ENCODE data around the gene MAP2K1.
"Not testable (repeated sequence)": the region's sequence is repeated elsewhere in the genome, so short reads cannot be mapped to it uniquely, and the experiment has no call there.

Gene MAP2K1

DNA sequence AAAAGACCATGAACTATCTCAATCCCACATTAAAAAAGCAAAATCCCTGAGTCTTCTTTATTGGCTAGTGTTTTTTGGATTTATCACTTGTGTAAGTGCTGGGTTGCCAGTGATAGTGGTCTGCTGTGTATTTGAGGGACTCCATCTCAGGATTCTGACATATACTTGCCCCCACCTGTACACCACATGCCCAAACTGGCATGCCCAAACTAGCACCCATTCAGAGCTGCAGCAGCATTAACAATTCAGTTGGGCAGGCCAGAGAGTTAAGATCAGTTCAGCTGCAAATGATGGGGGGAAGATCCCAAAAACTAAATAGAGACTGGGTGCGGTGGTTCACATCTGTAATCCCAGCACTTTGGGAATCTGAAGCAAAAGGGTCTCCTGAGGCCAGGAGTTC lies 23.9 kb upstream of the MAP2K1 start:
- intact Hi-C loops (cut with DNase I; ENCODE audit: low total_unique reads): no loop called here
- DNase-seq: no peak
- Histone ChIP-seq H3K27me3 (no peaks in the 10 kb centered on the region), H3K4me1 (peaks cover 0 to 6% (median 0%) of the 10 kb centered on the region in 4 donors), H3K36me3 (no peaks in the 10 kb centered on the region), H3K9me3 (no peaks in the 10 kb centered on the region), H3K4me3 (no peak overlapping the region), H3K27ac (no peak overlapping the region)
- TF ChIP-seq, protein P1, sequence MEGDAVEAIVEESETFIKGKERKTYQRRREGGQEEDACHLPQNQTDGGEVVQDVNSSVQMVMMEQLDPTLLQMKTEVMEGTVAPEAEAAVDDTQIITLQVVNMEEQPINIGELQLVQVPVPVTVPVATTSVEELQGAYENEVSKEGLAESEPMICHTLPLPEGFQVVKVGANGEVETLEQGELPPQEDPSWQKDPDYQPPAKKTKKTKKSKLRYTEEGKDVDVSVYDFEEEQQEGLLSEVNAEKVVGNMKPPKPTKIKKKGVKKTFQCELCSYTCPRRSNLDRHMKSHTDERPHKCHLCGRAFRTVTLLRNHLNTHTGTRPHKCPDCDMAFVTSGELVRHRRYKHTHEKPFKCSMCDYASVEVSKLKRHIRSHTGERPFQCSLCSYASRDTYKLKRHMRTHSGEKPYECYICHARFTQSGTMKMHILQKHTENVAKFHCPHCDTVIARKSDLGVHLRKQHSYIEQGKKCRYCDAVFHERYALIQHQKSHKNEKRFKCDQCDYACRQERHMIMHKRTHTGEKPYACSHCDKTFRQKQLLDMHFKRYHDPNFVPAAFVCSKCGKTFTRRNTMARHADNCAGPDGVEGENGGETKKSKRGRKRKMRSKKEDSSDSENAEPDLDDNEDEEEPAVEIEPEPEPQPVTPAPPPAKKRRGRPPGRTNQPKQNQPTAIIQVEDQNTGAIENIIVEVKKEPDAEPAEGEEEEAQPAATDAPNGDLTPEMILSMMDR (IDR thresholded peaks at IDR 0.05): no peak

DNA sequence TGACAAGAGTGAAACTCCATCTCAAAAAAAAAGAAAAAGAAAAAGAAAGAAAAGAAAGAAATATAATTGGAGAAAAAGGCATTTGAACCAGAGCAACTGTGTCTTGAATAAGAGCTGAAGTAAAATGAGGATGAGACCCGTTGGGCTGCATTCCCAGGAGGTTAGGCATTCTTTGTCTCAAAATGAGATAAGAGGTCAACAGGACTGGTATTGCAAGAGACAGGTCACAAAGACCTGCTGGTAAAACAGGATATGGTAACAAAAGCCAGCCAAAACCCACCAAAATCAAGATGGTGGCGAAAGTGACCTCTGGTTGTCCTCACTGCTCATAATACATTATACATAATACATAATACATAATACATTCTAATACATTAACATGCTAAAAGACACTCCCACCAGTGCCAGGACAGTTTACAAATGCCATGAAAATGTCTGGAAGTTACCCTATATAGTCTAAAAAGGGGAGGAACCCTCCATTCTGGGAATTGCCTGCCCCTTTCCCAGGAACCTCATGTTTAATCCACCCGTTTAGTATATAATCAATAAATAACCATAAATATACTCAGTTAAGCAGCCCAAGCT lies 21.7 kb upstream of the MAP2K1 start:
- H3K4me1 ChIP-seq: peaks cover 0 to 8% (median 2%) of the 10 kb centered on the region in 4 donors
- TF ChIP-seq, protein P1 (IDR thresholded peaks at IDR 0.05): no peak
- DNase-seq: no peak
- no peaks in the 10 kb centered on the region for H3K36me3 ChIP-seq
- no peaks in the 10 kb centered on the region for H3K9me3 ChIP-seq
- H3K27me3 ChIP-seq: no peaks in the 10 kb centered on the region
- no peak overlapping the region for H3K27ac ChIP-seq
- no peak overlapping the region for H3K4me3 ChIP-seq
- intact Hi-C loops (cut with DNase I; ENCODE audit: low total_unique reads): no loop called here

DNA sequence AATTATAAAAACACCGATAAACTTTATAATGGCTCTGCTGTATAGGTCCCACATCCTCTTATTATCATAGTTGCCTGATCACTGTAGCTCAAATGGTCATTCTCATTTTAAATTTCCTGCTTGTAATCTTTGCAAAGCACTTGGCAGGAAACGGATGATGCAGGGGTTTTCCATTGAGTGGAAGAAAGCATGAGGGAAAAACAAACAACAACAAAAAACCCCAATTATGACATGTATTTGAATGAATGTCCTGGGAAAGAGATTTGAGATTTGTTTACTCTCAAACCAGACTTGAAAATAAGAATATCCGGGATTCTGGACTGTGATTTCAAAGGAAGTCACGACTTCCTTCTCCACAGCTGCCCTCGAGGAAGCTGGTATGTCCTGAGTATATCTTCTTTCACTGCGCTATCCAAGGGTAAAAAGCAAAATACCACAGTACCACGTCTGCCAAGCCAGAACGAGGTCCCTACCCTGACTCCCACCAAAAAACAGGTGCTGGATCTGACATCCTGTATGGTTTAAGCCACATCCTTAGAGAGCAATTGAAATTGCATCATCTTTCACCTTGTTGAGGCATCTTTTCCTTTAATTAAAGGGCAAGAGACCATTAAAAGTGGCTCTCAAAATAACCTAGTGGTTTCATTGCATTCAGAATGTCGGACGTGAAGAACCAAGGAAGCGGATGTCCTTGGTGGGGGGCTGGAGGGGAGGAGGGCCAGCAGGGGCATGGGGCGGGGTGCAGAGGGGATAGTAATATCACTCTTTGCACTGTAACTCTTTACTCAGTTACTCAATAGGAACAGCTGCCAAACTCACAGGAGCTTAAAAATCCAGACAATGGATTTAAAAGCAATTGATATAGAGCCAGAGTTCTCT lies 16.7 kb upstream of the MAP2K1 start:
- DNase-seq: no peak

DNA sequence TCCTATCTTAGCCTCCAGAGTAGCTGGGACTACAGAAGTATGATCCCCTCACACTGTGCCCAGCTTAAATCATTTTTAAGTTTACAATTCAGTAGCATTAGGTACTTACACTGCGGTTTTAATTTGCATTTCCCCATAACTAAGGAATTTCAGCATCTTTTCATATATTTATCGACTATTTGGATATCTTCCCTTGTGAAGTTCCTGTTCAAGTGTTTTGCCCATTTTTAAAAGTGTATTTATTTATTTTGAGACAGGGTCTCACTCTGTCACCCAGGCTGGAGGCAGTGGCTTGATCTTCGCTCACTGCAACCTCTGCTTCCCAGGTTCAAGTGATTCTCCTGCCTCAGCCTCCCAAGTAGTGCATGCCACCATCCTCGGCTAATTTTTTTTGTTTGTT lies 12.5 kb upstream of the MAP2K1 start:
- no peaks in the 10 kb centered on the region for H3K36me3 ChIP-seq
- no peaks in the 10 kb centered on the region for H3K27me3 ChIP-seq
- no peak overlapping the region for H3K4me3 ChIP-seq
- no peak for DNase-seq
- TF ChIP-seq, protein P1 (IDR thresholded peaks at IDR 0.05): no peak
- H3K4me1 ChIP-seq: peaks cover 0 to 7% (median 0%) of the 10 kb centered on the region in 4 donors
- H3K27ac ChIP-seq: no peak overlapping the region
- H3K9me3 ChIP-seq: peaks cover 0 to 9% (median 0%) of the 10 kb centered on the region in 3 donors
- intact Hi-C loops (cut with DNase I; ENCODE audit: low total_unique reads): no loop called here

More for the DNA sequence above, 16.7 kb upstream of the MAP2K1 start:
- H3K36me3 ChIP-seq: no peaks in the 10 kb centered on the region
- no peak overlapping the region for H3K27ac ChIP-seq
- H3K4me3 ChIP-seq: peak overlapping the region; percentile 3 to 37
- intact Hi-C loops (cut with DNase I; ENCODE audit: low total_unique reads): no loop called here
- peaks cover 0 to 9% (median 0%) of the 10 kb centered on the region in 3 donors for H3K9me3 ChIP-seq
- H3K4me1 ChIP-seq: peaks cover 0 to 8% (median 3%) of the 10 kb centered on the region in 4 donors
- H3K27me3 ChIP-seq: no peaks in the 10 kb centered on the region
- TF ChIP-seq, protein P1 (IDR thresholded peaks at IDR 0.05): no peak

DNA sequence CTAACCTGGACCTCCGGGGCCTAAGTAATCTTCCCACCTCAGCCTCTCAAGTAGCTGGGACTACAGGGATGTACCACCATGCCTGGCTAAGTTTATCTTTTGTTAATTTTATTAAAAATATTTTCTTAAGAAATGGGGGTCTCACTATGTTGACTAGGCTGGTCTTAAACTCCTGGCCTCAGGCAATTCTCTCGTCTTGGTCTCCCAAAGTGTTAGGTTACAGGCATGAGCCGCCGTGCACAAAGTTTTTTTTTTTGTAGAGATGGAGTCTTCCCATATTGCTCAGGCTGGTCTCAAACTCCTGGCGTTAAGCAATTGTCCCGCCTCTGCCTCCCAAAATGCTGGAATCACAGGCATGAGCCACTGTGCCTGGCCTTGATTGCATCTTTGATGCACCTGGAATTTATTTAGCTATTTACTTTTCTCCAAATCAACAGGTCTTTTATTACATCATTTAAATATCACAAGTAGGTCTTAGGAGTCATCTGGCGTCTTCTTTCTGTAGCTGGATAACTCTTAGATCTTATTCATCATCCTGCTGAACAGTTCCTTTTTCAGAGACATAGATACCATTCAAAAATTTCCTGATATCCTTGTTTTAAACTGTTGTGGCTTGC lies 7.8 kb upstream of the MAP2K1 start:
- no peak for DNase-seq
- H3K36me3 ChIP-seq: no peaks in the 10 kb centered on the region
- TF ChIP-seq, protein P1 (IDR thresholded peaks at IDR 0.05): no peak
- H3K27me3 ChIP-seq: no peaks in the 10 kb centered on the region
- no peak overlapping the region for H3K4me3 ChIP-seq
- no peaks in the 10 kb centered on the region for H3K4me1 ChIP-seq
- H3K9me3 ChIP-seq: peaks cover 0 to 9% (median 0%) of the 10 kb centered on the region in 3 donors
- intact Hi-C loops (cut with DNase I; ENCODE audit: low total_unique reads): no loop called here
- no peak overlapping the region for H3K27ac ChIP-seq

DNA sequence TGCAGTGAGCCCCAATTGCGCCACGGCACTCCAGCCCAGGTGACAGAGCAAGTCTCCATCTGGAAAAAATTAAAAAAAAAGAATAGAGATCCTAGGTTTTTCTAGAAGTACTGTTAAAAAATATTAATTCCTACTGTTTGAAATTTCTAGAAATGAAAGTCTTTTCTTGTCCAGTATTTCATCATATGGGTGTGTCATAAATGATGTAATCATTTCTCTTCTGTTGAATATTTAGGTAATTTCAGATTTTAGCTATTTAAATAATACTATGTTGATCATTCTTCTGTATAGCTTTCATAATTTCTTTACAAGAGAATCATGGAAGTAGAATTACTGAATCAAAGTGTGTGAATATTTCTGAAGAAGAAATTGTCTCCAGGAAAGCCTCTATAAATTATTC lies 5.3 kb upstream of the MAP2K1 start:
- DNase-seq, H3K36me3 ChIP-seq: not testable (repeated sequence)

More for the DNA sequence above, 5.3 kb upstream of the MAP2K1 start:
- H3K4me3 ChIP-seq; H3K4me1 ChIP-seq; H3K27ac ChIP-seq; H3K9me3 ChIP-seq; intact Hi-C loops (cut with DNase I; ENCODE audit: low total_unique reads); H3K27me3 ChIP-seq: not testable (repeated sequence)
